GM12878 (cell line): Measurements from ENCODE around the gene LAMA2.

ENCODE experiments used
- POLR2A ChIP-seq: IDR thresholded peaks from 2 replicates; pipeline ENCODE4 v1.6.1; 2011; ENCODE audit warnings: low read depth, mild to moderate bottlenecking, low read length
- TF ChIP-seq, protein P1 (sequence below): fragments of 450-650 bp; formaldehyde crosslinking; IDR thresholded peaks from 2 replicates; pipeline ENCODE4 v1.4.0; 2020; ENCODE audit warnings: mild to moderate bottlenecking, moderate library complexity

GRCh38 chr6:129451187-129451586 lies 568.2 kb downstream of the LAMA2 start:
- TF ChIP-seq, protein P1, sequence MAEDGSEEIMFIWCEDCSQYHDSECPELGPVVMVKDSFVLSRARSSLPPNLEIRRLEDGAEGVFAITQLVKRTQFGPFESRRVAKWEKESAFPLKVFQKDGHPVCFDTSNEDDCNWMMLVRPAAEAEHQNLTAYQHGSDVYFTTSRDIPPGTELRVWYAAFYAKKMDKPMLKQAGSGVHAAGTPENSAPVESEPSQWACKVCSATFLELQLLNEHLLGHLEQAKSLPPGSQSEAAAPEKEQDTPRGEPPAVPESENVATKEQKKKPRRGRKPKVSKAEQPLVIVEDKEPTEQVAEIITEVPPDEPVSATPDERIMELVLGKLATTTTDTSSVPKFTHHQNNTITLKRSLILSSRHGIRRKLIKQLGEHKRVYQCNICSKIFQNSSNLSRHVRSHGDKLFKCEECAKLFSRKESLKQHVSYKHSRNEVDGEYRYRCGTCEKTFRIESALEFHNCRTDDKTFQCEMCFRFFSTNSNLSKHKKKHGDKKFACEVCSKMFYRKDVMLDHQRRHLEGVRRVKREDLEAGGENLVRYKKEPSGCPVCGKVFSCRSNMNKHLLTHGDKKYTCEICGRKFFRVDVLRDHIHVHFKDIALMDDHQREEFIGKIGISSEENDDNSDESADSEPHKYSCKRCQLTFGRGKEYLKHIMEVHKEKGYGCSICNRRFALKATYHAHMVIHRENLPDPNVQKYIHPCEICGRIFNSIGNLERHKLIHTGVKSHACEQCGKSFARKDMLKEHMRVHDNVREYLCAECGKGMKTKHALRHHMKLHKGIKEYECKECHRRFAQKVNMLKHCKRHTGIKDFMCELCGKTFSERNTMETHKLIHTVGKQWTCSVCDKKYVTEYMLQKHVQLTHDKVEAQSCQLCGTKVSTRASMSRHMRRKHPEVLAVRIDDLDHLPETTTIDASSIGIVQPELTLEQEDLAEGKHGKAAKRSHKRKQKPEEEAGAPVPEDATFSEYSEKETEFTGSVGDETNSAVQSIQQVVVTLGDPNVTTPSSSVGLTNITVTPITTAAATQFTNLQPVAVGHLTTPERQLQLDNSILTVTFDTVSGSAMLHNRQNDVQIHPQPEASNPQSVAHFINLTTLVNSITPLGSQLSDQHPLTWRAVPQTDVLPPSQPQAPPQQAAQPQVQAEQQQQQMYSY, result no peak
- no peak for TF ChIP-seq POLR2A
